ENCODE data around the gene STX7.

DNA sequence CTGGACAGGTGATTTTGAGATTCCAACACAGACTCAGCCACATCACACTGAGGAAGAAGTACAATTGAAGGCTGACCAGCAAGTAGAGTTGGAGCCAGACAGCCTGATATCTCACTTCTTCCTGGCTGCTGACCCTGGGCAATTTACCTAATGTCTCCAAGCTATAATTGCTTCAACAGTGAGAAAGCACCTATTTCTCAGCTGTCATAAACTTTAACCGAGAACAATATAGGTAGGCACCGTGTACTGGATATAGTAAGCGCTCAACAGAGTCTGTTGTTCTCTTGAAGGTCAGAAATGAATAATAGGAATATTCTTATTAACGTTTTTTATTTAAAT is 28.3 kb downstream of the STX7 start:
- no peak for TF ChIP-seq CTCF (IDR thresholded peaks at IDR 0.05; ENCODE audit: low read length)
- TF ChIP-seq EZH2 (IDR thresholded peaks at IDR 0.05; ENCODE audit: borderline replicate concordance, low read length): no peak

Measured in OCI-LY1 (cell line).